ENCODE results near the gene NFKBIA.
"Not testable (repeated sequence)": the region's sequence is repeated elsewhere in the genome, so short reads cannot be mapped to it uniquely, and the experiment has no call there.

NFKBIA gene

DNA sequence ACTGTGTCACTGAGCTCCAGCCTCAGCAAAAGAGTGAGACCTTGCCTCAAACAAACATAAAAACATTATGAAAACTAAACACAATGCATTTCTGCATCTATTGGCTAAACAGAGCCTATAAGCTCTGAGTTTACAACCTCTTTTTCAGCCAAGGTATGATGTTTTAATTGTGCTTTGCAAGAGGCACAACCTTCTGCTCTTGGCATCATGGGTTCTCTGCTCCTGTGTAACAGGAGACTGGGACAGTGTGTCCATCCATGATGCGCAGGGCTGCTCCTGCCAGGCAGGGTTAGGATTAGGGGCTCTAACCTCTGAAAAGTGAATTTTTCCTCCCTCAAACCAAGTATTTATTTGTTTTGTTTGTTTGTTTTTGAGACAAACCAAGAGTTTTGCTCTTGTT is 5.0 kb upstream of the NFKBIA start:
- no peak for DNase-seq (ENCODE audit: low spot score)

DNA sequence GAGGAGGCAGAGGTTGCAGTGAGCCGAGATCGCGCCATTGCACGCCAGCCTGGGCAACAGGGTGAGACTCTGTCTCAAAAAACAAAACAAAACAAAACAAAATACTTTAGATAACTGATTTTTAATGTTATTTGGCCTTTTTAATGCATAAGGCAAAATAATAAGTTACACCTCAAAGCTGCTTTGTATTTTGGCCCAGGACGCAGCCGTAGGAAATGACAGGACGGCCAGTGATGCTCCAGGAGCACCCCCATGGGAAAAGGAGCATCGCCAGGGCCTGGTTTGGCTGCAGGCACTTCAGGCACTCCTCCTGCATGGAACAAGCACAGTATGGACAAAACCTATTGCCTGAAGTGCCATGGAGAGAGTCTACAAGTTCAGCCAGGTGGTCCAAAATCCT is 3.5 kb upstream of the NFKBIA start:
- DNase-seq (ENCODE audit: low spot score): no peak

- no peak for DNase-seq (ENCODE audit: low spot score)
Observed at GRCh38 chr14:35407306-35407630, 2.7 kb upstream of the NFKBIA start.

DNA sequence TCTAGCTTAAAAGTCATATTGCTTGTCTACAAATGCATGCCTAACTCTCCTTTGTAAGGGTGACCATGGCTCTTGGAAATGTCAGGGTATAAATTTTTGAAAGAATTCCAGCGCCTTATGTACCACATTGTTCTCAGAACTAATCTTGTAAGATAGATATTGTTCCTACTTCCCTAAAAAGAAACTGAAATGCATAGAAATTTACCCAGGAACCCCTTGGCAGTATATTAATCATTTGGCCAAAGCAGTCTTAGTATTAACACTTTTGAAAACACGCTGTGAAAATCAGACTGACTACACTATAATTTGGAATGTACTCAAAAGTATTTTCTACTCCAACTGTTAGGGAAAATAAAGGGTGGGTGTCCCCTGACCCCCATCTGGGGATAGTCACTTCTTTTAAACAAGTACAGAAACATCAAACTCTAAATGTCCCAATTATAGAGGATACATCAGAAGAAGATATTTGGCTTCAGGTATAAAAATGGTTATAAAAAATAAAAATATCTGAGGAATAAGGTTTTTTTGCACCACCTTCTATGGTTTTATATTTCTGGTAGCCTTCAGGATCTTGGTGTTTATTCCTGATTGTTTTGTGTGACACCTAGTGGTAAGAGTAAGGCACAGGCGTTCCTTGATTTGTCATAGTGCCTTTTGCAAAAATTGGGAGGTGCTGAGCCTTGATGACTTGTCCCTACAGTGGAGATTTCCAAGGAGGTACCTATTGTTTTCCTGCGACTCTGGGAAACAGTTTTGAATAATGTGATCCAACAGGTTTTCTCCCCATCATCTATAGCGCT is 2.2 kb upstream of the NFKBIA start:
- DNase-seq (ENCODE audit: low spot score): peak; percentile 64

DNA sequence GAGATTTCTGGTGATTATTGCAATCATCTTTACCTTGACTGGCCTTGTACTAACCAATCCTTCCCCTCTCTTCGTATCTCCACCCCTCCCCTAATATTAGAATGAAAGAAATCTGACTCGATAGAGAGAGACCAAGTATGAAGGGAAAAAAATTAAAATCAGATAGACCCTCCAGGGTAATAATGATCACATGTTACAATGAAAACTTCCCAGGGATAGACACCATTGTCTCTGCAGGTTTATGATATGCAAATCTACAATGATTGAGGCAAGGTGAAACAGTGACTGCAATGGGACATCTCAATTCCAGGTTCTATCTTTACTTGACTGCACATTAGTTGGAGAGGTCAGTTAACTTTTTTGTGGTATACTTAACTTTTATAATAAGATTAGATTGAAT is 1.5 kb upstream of the NFKBIA start:
- DNase-seq (ENCODE audit: low spot score): no peak

- no peak for DNase-seq (ENCODE audit: low spot score)
Observed at GRCh38 chr14:35405304-35405996, 901 bp upstream of the NFKBIA start.

DNA sequence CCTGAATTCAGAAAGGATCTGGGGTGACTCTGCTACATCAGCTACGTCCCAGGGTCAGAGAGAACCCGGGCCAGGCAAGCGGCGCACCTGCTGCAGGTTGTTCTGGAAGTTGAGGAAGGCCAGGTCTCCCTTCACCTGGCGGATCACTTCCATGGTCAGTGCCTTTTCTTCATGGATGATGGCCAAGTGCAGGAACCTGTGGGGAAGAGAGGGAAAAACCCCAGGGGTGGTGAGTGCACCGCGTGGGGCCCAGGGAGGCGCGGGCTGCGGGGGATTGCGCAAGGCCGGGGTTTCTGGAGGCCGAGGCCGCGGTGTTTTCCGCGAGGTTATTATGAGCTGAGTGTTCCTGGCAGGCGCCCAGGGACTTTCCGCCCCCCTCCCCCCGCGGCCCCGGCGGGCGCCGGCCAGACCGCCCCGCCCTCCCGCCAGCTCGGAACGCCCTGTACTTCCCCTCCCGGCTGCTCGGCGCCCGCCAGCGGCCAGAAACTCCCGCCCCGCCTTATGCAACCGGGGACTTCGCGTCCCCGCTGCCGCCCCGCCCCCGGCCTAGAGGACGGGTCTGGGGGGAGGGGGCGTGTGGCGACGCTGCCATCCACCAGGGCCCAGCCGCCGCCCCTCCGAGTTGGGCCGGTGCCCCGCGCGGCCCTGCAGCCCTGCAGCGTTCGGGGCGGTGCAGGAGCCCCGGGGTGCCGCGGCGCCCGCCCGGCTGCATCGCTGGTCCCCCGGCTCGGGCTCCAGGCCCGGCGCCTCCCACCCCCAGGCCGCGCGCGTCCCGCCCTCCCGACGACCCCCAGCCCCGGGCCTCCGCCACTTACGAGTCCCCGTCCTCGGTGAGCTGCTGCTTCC is 723 bp downstream of the NFKBIA start:
- DNase-seq (ENCODE audit: low spot score): peak; percentile 89

GRCh38 chr14:35403114-35403602 is 1.4 kb downstream of the NFKBIA start:
- DNase-seq (ENCODE audit: low spot score): no peak

DNA sequence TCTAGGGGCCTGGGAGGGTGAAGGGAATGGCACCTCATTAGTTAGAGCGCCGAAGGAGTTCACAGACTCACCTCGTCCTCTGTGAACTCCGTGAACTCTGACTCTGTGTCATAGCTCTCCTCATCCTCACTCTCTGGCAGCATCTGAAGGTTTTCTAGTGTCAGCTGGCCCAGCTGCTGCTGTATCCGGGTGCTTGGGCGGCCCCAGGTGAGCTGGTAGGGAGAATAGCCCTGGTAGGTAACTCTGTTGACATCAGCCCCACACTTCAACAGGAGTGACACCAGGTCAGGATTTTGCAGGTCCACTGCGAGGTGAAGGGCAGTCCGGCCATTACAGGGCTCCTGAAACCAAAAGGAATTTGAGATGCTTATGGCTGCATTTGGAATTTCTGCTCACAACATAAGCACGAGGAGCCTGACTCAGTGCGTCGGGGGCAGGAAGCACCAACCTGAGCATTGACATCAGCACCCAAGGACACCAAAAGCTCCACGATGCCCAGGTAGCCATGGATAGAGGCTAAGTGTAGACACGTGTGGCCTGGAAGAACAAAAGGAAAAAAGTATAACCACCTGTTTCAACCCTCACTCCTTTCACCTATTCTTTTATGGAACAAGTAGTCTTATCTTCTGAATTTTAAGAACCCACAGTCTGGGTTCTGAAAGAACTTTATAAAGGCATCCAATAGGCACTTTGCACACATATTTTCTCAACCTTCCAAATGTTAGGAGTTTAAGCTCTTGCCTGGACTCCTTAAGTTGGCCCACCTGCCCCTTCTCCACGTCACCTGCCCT is 2.0 kb downstream of the NFKBIA start:
- DNase-seq (ENCODE audit: low spot score): no peak

- no peak for DNase-seq (ENCODE audit: low spot score)
Observed at GRCh38 chr14:35401422-35402265, 2.9 kb downstream of the NFKBIA start.

GRCh38 chr14:35400648-35401421 is 3.7 kb downstream of the NFKBIA start:
- DNase-seq (ENCODE audit: low spot score): no peak

- no peak for DNase-seq (ENCODE audit: low spot score)
Observed at GRCh38 chr14:35399083-35399937, 5.2 kb downstream of the NFKBIA start.

DNA sequence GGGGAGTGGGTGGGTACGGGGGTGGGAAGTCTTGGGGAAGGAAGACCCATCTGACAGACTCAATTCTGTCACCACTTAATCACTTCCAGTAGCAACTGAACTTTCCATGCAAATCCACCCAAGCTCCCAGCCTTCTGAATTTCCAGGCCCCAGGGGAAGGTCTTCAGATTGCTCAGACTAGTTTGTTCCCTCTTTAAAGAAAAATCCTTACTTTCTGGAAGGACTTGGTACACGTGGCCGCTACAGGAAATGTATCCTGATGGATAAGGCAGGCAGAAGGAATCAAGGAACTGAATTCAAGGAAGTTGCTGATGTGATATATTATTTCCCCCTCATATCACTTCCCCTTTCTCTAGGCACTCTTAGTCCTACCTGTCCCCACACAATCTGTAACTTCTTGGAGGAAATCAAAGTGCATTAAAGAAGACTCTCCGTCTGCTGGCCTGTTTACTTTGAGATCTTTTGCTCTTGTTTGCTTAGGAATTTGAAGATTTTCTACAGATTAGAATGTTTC is 6.4 kb downstream of the NFKBIA start:
- DNase-seq (ENCODE audit: low spot score): no peak

- not testable (repeated sequence) for DNase-seq (ENCODE audit: low spot score)
Observed at GRCh38 chr14:35396610-35397009, 7.9 kb downstream of the NFKBIA start.

- no peak for DNase-seq (ENCODE audit: low spot score)
Observed at GRCh38 chr14:35395283-35395682, 9.3 kb downstream of the NFKBIA start.

GRCh38 chr14:35394326-35395013 is 10.1 kb downstream of the NFKBIA start:
- DNase-seq (ENCODE audit: low spot score): no peak

GRCh38 chr14:35393826-35394225 is 10.7 kb downstream of the NFKBIA start:
- no peak for DNase-seq (ENCODE audit: low spot score)

DNA sequence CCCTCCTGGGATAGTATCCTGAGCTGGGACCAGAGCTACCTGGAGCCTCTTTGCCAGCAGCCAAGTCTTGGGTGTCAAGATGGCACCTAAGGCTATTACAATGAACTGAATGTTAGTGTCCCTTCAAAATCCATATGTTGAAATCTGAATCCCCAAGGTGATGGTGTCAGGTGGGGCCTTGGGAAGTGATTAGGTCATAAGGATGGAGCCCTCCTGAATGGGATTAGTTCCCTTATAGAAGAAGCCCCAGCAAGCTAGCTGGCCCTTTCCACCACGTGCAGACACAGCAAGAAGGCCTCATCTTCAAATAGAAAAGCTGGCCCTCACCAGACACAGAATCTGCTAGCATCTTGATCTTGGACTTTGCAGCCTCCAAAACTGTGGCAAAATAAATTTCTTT is 12.4 kb downstream of the NFKBIA start:
- DNase-seq (ENCODE audit: low spot score): no peak
